Mesendoderm (in vitro differentiated cells): ENCODE results near the gene CAMLG.

Experiments used
- DNase-seq: peaks from one replicate; pipeline ENCODE4 v3.0.0; 2013
- H2AK5ac ChIP-seq: 2 replicates; pipeline ENCODE4 v1.6.1; 2013; ENCODE audit warnings: low read length, inconsistent platforms
- H2BK120ac ChIP-seq: 2 replicates; pipeline ENCODE4 v1.6.1; 2013; ENCODE audit warnings: low read depth, mild to moderate bottlenecking, low read length, moderate library complexity, mixed read lengths
- H2BK15ac ChIP-seq: replicated peaks from 2 replicates; pipeline ENCODE4 v1.6.1; 2013; ENCODE audit warnings: low read depth, mild to moderate bottlenecking, moderate library complexity
- H2BK5ac ChIP-seq: 2 replicates; pipeline ENCODE4 v1.6.1; 2013; ENCODE audit warnings: low read length, inconsistent platforms
- H3K18ac ChIP-seq: 2 replicates; pipeline ENCODE4 v1.6.1; 2013; ENCODE audit warnings: mild to moderate bottlenecking, low read length, mixed read lengths
- H3K23ac ChIP-seq: one replicate; pipeline ENCODE4 v1.6.1; 2013; ENCODE audit warnings: low read length
- H3K27ac ChIP-seq: 2 replicates; pipeline ENCODE4 v1.5.1; 2013; ENCODE audit warnings: low read depth, mild to moderate bottlenecking, inconsistent platforms, low read length, moderate library complexity
- H3K27me3 ChIP-seq: 2 replicates; pipeline ENCODE4 v1.6.1; 2013; ENCODE audit warnings: low read length, control low read depth, mild to moderate bottlenecking, inconsistent platforms; ENCODE audit not compliant: insufficient read depth, poor library complexity
- H3K36me3 ChIP-seq: 2 replicates; pipeline ENCODE4 v1.6.1; 2013; ENCODE audit warnings: low read length, inconsistent platforms; ENCODE audit not compliant: control insufficient read depth, insufficient read depth
- H3K4ac ChIP-seq: one replicate; pipeline ENCODE4 v1.6.1; 2013; ENCODE audit warnings: low read depth, mild to moderate bottlenecking, low read length, moderate library complexity
- H3K4me1 ChIP-seq: 2 replicates; pipeline ENCODE4 v1.6.1; 2013; ENCODE audit warnings: low read depth, low read length, inconsistent platforms; ENCODE audit not compliant: control insufficient read depth
- H3K4me2 ChIP-seq: 2 replicates; pipeline ENCODE4 v1.6.1; 2013; ENCODE audit warnings: low read length
- H3K4me3 ChIP-seq: 2 replicates; pipeline ENCODE4 v1.5.1; 2013; ENCODE audit warnings: mild to moderate bottlenecking, low read length
- H3K56ac ChIP-seq: one replicate; pipeline ENCODE4 v1.6.1; 2013; ENCODE audit warnings: low read length
- H3K79me1 ChIP-seq: 2 replicates; pipeline ENCODE4 v1.6.1; 2013; ENCODE audit warnings: low read length, inconsistent platforms
- H3K79me2 ChIP-seq: 2 replicates; pipeline ENCODE4 v1.6.1; 2013; ENCODE audit warnings: mild to moderate bottlenecking, low read length; ENCODE audit not compliant: control insufficient read depth, insufficient read depth
- H3K9ac ChIP-seq: 2 replicates; pipeline ENCODE4 v1.6.1; 2013; ENCODE audit warnings: low read length, inconsistent platforms
- H4K5ac ChIP-seq: one replicate; pipeline ENCODE4 v1.6.1; 2013; ENCODE audit warnings: low read length
- H4K8ac ChIP-seq: one replicate; pipeline ENCODE4 v1.6.1; 2013; ENCODE audit warnings: low read depth, mild to moderate bottlenecking, control low read depth, low read length, moderate library complexity
- WGBS: extraction: QIAGEN DNeasy Blood & Tissue Kit; methylation state at CpG from one replicate; pipeline ENCODE4 v1.1.7; 2013; ENCODE audit warnings: low lambda C conversion rate, missing lambda C conversion rate; ENCODE audit not compliant: insufficient coverage; ENCODE audit errors: extremely low coverage; 5-methylcytosine and 5-hydroxymethylcytosine counted together

CAMLG gene

DNA sequence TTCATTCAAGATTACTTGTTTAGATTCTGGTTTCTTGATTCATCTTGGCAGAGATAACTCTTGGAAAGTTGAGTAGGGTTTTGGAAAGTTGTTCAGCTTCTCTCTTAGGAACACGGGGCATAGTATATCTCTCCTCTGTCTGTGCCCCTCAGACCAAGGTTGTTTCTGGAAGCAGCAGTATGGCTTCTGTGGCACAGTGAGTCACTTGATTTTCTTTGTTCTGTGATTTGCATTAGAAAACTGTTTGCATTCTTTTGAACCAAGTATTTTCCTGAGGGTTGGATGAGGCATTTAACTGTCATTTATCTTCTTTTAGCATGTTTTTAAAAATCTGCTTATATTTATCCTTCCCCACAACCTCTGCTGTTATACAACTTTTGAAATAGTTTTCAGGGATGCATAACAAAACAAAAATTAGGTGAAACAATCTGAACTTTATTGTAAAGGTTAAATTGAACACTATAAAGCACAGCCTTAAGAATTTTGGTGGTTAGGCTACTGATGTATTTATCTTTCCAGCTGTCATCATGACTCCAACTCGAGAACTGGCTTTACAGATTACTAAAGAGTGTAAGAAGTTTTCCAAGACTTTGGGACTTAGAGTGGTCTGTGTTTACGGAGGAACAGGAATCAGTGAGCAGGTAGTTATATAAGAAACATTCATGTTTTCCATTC lies 46.7 kb downstream of the CAMLG start:
- H2AK5ac ChIP-seq: no peak overlapping the region
- no peaks in the 10 kb centered on the region for H3K4me1 ChIP-seq
- no CpG with 5 or more reads among the region's 3 CpGs for WGBS
- H3K4me2 ChIP-seq: no peak overlapping the region
- H3K9ac ChIP-seq: no peak overlapping the region
- no peak overlapping the region for H3K23ac ChIP-seq
- H3K4ac ChIP-seq: no peak overlapping the region
- no peaks in the 10 kb centered on the region for H3K79me1 ChIP-seq
- H2BK5ac ChIP-seq: no peak overlapping the region
- no peak overlapping the region for H4K5ac ChIP-seq
- peak; percentile 21 for DNase-seq
- H3K56ac ChIP-seq: no peak overlapping the region
- no peak overlapping the region for H2BK120ac ChIP-seq
- H3K27me3 ChIP-seq: no peaks in the 10 kb centered on the region
- no peak overlapping the region for H4K8ac ChIP-seq
- no peaks in the 10 kb centered on the region for H3K79me2 ChIP-seq
- H3K36me3 ChIP-seq: peaks cover 6% of the 10 kb centered on the region
- no peak overlapping the region for H3K4me3 ChIP-seq
- no peak overlapping the region for H3K18ac ChIP-seq
- H2BK15ac ChIP-seq: no peak overlapping the region
- H3K27ac ChIP-seq: no peak overlapping the region

- WGBS: no CpG with 5 or more reads among the region's 1 CpG
- H3K9ac ChIP-seq: no peak overlapping the region
- no peaks in the 10 kb centered on the region for H3K27me3 ChIP-seq
- peaks cover 6% of the 10 kb centered on the region for H3K36me3 ChIP-seq
- no peaks in the 10 kb centered on the region for H3K4me1 ChIP-seq
- H3K56ac ChIP-seq: no peak overlapping the region
- H3K18ac ChIP-seq: no peak overlapping the region
- H3K4me3 ChIP-seq: no peak overlapping the region
- no peak overlapping the region for H2BK5ac ChIP-seq
- H4K8ac ChIP-seq: no peak overlapping the region
- H3K4me2 ChIP-seq: no peak overlapping the region
- H2BK15ac ChIP-seq: no peak overlapping the region
- no peak overlapping the region for H2BK120ac ChIP-seq
- H2AK5ac ChIP-seq: no peak overlapping the region
- no peaks in the 10 kb centered on the region for H3K79me2 ChIP-seq
- H3K79me1 ChIP-seq: no peaks in the 10 kb centered on the region
- DNase-seq: no peak
- H4K5ac ChIP-seq: no peak overlapping the region
- H3K4ac ChIP-seq: no peak overlapping the region
- H3K27ac ChIP-seq: no peak overlapping the region
- no peak overlapping the region for H3K23ac ChIP-seq
Measured at GRCh38 chr5:134787692-134788091, 49.3 kb downstream of the CAMLG start.

DNA sequence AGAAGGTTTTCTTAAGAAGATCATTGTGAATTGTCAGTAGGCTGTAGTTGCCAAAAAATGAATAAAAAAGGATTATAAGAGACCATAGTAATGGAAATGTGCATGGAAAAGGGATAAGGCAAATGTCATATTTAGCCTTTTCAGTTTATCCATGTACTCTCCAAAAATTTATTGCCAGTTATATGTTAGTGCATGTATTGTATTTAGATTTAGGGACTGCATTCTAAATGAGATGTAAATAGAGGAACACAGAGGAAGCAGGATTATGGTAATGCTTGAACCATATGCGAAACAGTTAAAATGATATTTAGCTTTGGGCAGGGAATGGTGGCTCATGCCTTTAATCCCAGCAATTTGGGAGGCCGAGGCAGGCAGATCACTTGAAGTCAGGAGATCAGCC lies 53.2 kb downstream of the CAMLG start:
- no peaks in the 10 kb centered on the region for H3K79me2 ChIP-seq
- no peak overlapping the region for H3K4ac ChIP-seq
- DNase-seq: no peak
- H3K27ac ChIP-seq: no peak overlapping the region
- peaks cover 2% of the 10 kb centered on the region for H3K79me1 ChIP-seq
- H2BK5ac ChIP-seq: no peak overlapping the region
- H3K56ac ChIP-seq: no peak overlapping the region
- H3K23ac ChIP-seq: no peak overlapping the region
- H2BK15ac ChIP-seq: no peak overlapping the region
- no peak overlapping the region for H3K18ac ChIP-seq
- WGBS: no CpG with 5 or more reads among the region's 2 CpGs
- H4K5ac ChIP-seq: no peak overlapping the region
- H3K9ac ChIP-seq: no peak overlapping the region
- H3K4me1 ChIP-seq: no peaks in the 10 kb centered on the region
- H3K4me2 ChIP-seq: no peak overlapping the region
- no peaks in the 10 kb centered on the region for H3K27me3 ChIP-seq
- H3K4me3 ChIP-seq: no peak overlapping the region
- H2BK120ac ChIP-seq: no peak overlapping the region
- H3K36me3 ChIP-seq: peaks cover 9% of the 10 kb centered on the region
- no peak overlapping the region for H4K8ac ChIP-seq
- no peak overlapping the region for H2AK5ac ChIP-seq

GRCh38 chr5:134792286-134792685 lies 53.9 kb downstream of the CAMLG start:
- Histone ChIP-seq H3K4me3 (no peak overlapping the region), H3K9ac (no peak overlapping the region), H2BK120ac (no peak overlapping the region), H2AK5ac (no peak overlapping the region), H3K36me3 (peaks cover 7% of the 10 kb centered on the region), H3K79me1 (peaks cover 2% of the 10 kb centered on the region), H3K27ac (no peak overlapping the region), H3K56ac (no peak overlapping the region), H3K4me2 (no peak overlapping the region), H3K18ac (no peak overlapping the region), H3K4me1 (no peaks in the 10 kb centered on the region), H4K8ac (no peak overlapping the region), H3K27me3 (no peaks in the 10 kb centered on the region), H4K5ac (no peak overlapping the region), H2BK15ac (no peak overlapping the region), H3K79me2 (no peaks in the 10 kb centered on the region), H3K23ac (no peak overlapping the region), H2BK5ac (no peak overlapping the region), H3K4ac (no peak overlapping the region)
- no peak for DNase-seq
- WGBS: no CpG with 5 or more reads among the region's 3 CpGs

- no peak for DNase-seq
- no peak overlapping the region for H2BK120ac ChIP-seq
- H3K18ac ChIP-seq: no peak overlapping the region
- no peak overlapping the region for H3K56ac ChIP-seq
- no CpG with 5 or more reads among the region's 4 CpGs for WGBS
- H3K79me2 ChIP-seq: no peaks in the 10 kb centered on the region
- H3K4ac ChIP-seq: no peak overlapping the region
- H3K4me2 ChIP-seq: no peak overlapping the region
- H4K5ac ChIP-seq: no peak overlapping the region
- no peak overlapping the region for H3K23ac ChIP-seq
- no peak overlapping the region for H2AK5ac ChIP-seq
- H2BK15ac ChIP-seq: no peak overlapping the region
- no peak overlapping the region for H3K9ac ChIP-seq
- H3K4me1 ChIP-seq: no peaks in the 10 kb centered on the region
- peaks cover 7% of the 10 kb centered on the region for H3K36me3 ChIP-seq
- no peak overlapping the region for H3K27ac ChIP-seq
- H2BK5ac ChIP-seq: no peak overlapping the region
- H4K8ac ChIP-seq: no peak overlapping the region
- H3K4me3 ChIP-seq: no peak overlapping the region
- no peaks in the 10 kb centered on the region for H3K27me3 ChIP-seq
- peaks cover 2% of the 10 kb centered on the region for H3K79me1 ChIP-seq
Measured at GRCh38 chr5:134793111-134793510, 54.8 kb downstream of the CAMLG start.

DNA sequence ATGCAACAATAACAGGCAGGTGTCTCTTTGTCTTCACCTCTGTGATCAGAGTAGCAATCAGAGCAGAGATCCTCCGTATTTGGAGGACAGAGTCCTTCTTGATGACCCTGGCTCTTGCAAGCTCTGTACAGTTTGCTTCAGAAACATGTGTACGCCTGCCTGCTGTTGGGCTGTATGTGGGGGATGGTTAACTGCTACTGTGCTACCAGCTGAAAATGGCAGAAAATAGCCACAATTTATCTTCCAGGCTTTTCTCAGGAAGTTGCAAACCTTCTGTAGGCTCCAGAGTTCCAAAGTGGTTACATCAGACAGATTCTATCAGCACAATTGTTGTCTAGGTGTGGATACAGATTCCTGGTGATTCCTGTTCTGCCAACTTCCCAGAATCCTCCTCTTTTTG lies 55.7 kb downstream of the CAMLG start:
- H3K56ac ChIP-seq: no peak overlapping the region
- no peak overlapping the region for H3K9ac ChIP-seq
- no peak overlapping the region for H2BK120ac ChIP-seq
- H4K8ac ChIP-seq: no peak overlapping the region
- peak; percentile 54 for DNase-seq
- H3K27me3 ChIP-seq: no peaks in the 10 kb centered on the region
- no peak overlapping the region for H3K4me3 ChIP-seq
- no peak overlapping the region for H3K4me2 ChIP-seq
- H2AK5ac ChIP-seq: no peak overlapping the region
- H3K4ac ChIP-seq: no peak overlapping the region
- no peak overlapping the region for H2BK15ac ChIP-seq
- no peak overlapping the region for H2BK5ac ChIP-seq
- H4K5ac ChIP-seq: no peak overlapping the region
- no peak overlapping the region for H3K27ac ChIP-seq
- H3K79me2 ChIP-seq: no peaks in the 10 kb centered on the region
- no peaks in the 10 kb centered on the region for H3K4me1 ChIP-seq
- peaks cover 2% of the 10 kb centered on the region for H3K79me1 ChIP-seq
- no CpG with 5 or more reads among the region's 2 CpGs for WGBS
- peaks cover 7% of the 10 kb centered on the region for H3K36me3 ChIP-seq
- H3K18ac ChIP-seq: no peak overlapping the region
- no peak overlapping the region for H3K23ac ChIP-seq
